ES-I3 (cell line): ENCODE measurements around the gene LMAN2L.
"Not testable (repeated sequence)": the region's sequence is repeated elsewhere in the genome, so short reads cannot be mapped to it uniquely, and the experiment has no call there.

Source experiments
- H3K36me3 ChIP-seq: 2 replicates; pipeline ENCODE4 v1.6.1; 2013; ENCODE audit warnings: mild to moderate bottlenecking, low read length, control low read depth, moderate library complexity; ENCODE audit not compliant: insufficient read depth
- H3K4me1 ChIP-seq: 2 replicates; pipeline ENCODE4 v1.6.1; 2013; ENCODE audit warnings: mild to moderate bottlenecking, control low read depth, low read length; ENCODE audit not compliant: insufficient read depth
- H3K9ac ChIP-seq: 2 replicates; pipeline ENCODE4 v1.6.1; 2013; ENCODE audit warnings: low read depth, mild to moderate bottlenecking, low read length, moderate library complexity
- H3K9me3 ChIP-seq: 2 replicates; pipeline ENCODE4 v1.6.1; 2013; ENCODE audit warnings: mild to moderate bottlenecking, low read length, moderate library complexity; ENCODE audit not compliant: control insufficient read depth, insufficient read depth

The LMAN2L gene

GRCh38 chr2:96680561-96681141, 59.2 kb downstream of the LMAN2L start:
- no peaks in the 10 kb centered on the region for H3K9me3 ChIP-seq
- no peaks in the 10 kb centered on the region for H3K4me1 ChIP-seq
- H3K36me3 ChIP-seq: no peaks in the 10 kb centered on the region
- no peak overlapping the region for H3K9ac ChIP-seq

GRCh38 chr2:96679848-96680247, 60.0 kb downstream of the LMAN2L start:
- H3K36me3 ChIP-seq: no peaks in the 10 kb centered on the region
- no peaks in the 10 kb centered on the region for H3K4me1 ChIP-seq
- H3K9me3 ChIP-seq: no peaks in the 10 kb centered on the region
- H3K9ac ChIP-seq: no peak overlapping the region

DNA sequence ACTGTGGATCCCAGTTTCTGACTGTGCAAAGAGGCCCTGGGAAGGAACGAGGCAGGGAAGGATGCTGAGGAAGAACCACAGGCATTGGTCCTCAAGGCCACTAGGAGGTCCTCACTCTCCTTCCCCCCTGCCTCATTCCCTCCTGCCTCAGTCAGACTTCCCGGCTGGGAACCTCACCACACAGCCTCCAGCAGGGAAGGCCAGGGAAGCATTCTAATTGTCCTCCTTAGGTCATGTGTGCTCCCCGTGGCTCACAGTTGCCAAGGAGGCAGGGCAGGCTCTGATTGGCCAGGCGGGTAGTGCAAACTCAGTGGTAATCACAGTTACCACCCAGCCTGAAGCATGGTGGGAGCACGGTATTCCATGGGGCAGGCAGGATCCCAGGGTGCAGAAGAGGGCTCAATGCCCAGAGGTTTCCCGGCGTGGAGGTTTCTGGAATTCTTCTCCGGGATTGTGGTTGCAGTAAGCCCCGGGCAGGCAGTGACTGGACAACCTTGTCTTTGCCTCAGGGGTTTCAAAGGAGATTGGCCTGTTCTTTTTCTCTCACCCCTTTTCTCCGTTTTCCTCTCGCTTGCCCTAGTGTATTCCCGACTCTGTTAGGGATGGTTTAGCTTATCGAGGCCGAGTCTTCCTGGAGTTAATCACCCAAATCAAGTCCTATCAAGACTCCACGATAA, 70.2 kb downstream of the LMAN2L start:
- Histone ChIP-seq H3K9ac (no peak overlapping the region), H3K9me3 (no peaks in the 10 kb centered on the region), H3K4me1 (0 out of 2 replicates have a peak, but pooled peaks cover 3% of the 10 kb centered on the region), H3K36me3 (no peaks in the 10 kb centered on the region)

DNA sequence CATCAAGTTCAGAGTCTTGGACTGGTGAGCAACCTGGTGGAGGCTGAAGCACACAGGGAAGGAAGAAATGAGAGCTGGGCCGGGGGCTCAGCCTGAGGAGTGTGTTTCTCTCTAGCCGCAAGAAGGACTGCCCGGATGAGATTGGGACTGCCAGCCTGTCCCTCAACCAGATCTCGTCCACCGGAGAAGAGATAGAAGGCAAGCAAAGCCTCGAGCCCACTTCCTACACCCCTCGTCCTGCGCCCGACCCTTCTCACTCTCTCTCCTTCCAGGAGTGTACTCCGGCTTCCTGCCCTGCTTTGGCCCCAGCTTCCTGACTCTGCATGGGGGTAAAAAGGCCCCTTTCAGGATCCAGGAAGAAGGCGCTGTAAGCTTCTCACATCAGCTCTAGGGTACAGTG, 71.1 kb downstream of the LMAN2L start:
- no peak overlapping the region for H3K9ac ChIP-seq
- no peaks in the 10 kb centered on the region; the same call in 1 of the 2 replicates for H3K9me3 ChIP-seq
- no peaks in the 10 kb centered on the region for H3K36me3 ChIP-seq
- H3K4me1 ChIP-seq: 0 out of 2 replicates have a peak, but pooled peaks cover 3% of the 10 kb centered on the region

GRCh38 chr2:96665717-96666116, 74.1 kb downstream of the LMAN2L start:
- not testable (repeated sequence) for H3K9me3 ChIP-seq, H3K36me3 ChIP-seq, H3K4me1 ChIP-seq, H3K9ac ChIP-seq

DNA sequence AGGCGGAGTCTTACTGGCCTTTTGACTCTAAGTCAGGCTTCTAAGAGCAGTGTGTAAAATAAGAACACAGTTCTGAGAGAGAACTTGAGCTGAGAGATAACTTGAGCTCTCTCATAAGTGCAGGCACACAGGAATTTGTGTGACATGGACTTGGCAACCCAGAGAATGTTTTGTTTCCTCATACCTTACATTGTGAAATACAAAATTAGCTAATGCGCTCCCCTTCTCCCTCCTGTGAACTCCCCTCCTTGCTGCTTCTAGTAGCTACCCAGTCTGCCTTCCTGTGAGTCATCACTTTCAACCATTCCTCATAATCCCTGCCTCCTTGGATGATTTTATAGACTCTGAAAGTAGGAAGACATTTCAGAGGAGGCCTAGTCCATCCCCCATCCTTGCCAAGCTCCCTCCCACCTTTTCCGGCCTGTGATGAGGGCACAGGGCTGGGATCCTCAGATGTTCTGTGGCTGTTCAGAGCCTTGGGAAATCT, 74.7 kb downstream of the LMAN2L start:
- Histone ChIP-seq H3K4me1 (0 out of 2 replicates have a peak, but pooled peaks cover 3% of the 10 kb centered on the region), H3K9ac (no peak overlapping the region), H3K9me3 (no peaks in the 10 kb centered on the region; the same call in none of the 2 replicates), H3K36me3 (no peaks in the 10 kb centered on the region)

GRCh38 chr2:96664366-96664925, 75.4 kb downstream of the LMAN2L start:
- Histone ChIP-seq H3K4me1 (0 out of 2 replicates have a peak, but pooled peaks cover 3% of the 10 kb centered on the region), H3K36me3 (no peaks in the 10 kb centered on the region), H3K9ac (no peak overlapping the region), H3K9me3 (no peaks in the 10 kb centered on the region; the same call in none of the 2 replicates)

DNA sequence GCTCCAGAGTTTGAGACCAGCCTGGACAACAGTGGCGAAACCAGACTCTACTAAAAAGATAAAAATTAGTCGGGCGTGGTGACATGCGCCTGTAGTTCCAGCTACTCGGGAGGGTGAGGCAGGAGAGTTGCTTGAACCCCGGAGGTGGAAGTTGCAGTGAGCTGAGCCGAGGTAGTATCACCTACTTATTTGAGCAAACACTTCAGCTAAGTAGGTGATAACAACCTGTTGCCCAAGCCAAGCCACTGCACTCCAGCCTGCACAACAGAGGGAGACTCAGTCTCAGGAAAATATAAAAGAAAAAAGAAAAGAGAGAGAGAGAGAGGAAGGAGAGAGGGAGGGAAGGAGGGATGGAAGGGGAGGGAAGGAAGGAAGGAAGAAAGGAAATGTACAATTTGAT, 76.0 kb downstream of the LMAN2L start:
- Histone ChIP-seq H3K9ac (no peak overlapping the region), H3K4me1 (0 out of 2 replicates have a peak, but pooled peaks cover 3% of the 10 kb centered on the region), H3K36me3 (no peaks in the 10 kb centered on the region), H3K9me3 (no peaks in the 10 kb centered on the region; the same call in none of the 2 replicates)

- Histone ChIP-seq H3K9ac (no peak overlapping the region), H3K36me3 (no peaks in the 10 kb centered on the region), H3K9me3 (no peaks in the 10 kb centered on the region; the same call in none of the 2 replicates), H3K4me1 (no peaks in the 10 kb centered on the region)
Observed at GRCh38 chr2:96663177-96663576, 76.7 kb downstream of the LMAN2L start.

- Histone ChIP-seq H3K9ac (no peak overlapping the region), H3K4me1 (no peaks in the 10 kb centered on the region), H3K36me3 (no peaks in the 10 kb centered on the region), H3K9me3 (no peaks in the 10 kb centered on the region; the same call in none of the 2 replicates)
Observed at GRCh38 chr2:96662360-96662759, 77.5 kb downstream of the LMAN2L start.

DNA sequence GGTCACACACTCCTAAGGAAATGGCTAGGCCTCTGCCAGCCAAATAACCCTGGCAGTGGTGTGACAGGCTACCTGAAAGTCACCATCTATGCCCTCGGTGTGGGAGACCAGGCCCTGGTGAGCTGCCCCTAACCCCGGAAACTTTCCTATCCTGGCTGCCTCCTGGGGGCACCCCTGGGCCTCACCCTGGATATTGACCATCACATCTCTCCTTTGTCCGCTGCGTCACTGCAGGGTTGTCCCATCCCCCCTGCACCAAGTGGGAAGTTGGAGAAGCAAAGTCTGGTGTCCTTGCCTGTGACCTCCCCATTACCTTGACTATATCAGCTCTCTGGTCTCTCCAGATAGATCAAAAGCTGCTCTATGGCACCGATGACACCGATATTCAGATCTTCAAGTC, 78.5 kb downstream of the LMAN2L start:
- Histone ChIP-seq H3K9me3 (no peaks in the 10 kb centered on the region; the same call in none of the 2 replicates), H3K36me3 (no peaks in the 10 kb centered on the region), H3K4me1 (no peaks in the 10 kb centered on the region; the same call in 1 of the 2 replicates), H3K9ac (no peak overlapping the region)

GRCh38 chr2:96656540-96656939, 83.3 kb downstream of the LMAN2L start:
- H3K9ac ChIP-seq: no peak overlapping the region
- no peaks in the 10 kb centered on the region; the same call in 1 of the 2 replicates for H3K4me1 ChIP-seq
- H3K36me3 ChIP-seq: no peaks in the 10 kb centered on the region
- no peaks in the 10 kb centered on the region for H3K9me3 ChIP-seq
